GM18951 (cell line): Measurements from ENCODE around the gene RASAL1.

Experiments used
- POLR2A ChIP-seq: IDR thresholded peaks from 4 replicates; pipeline ENCODE4 v1.6.1; 2011; ENCODE audit warnings: mild to moderate bottlenecking; ENCODE audit not compliant: insufficient read length, insufficient read depth; ENCODE audit errors: extremely low read depth
- in situ Hi-C: fragments of 300-500 bp; cut with MboI; formaldehyde crosslinking; loops from one replicate; pipeline ENCODE4 v1.12.0; 2022; ENCODE audit warnings: low sequenced_read_pairs, mixed read lengths, inconsistent platforms; ENCODE audit not compliant: unreplicated experiment

RASAL1 gene

DNA sequence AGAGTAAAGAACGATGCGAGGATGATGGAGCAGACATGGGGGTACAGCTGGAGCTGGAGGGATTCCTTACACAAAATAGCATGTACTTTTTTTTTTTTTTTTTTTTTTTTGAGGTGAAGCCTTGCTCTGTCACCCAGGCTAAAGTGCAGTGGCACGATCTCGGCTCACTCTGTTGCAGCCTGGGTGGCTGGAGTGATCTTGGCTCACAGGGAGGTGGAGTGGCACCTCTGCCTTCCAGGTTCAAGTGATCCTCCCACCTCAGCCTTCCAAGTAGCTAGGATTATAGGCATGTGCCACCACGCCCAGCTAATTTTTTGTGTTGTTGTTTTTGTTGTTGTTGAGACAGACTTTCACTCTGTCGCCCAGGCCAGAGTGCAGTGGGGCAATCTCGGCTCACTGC, 5.1 kb upstream of the RASAL1 start:
- in situ Hi-C loops: no loop called here
- no peak for TF ChIP-seq POLR2A

DNA sequence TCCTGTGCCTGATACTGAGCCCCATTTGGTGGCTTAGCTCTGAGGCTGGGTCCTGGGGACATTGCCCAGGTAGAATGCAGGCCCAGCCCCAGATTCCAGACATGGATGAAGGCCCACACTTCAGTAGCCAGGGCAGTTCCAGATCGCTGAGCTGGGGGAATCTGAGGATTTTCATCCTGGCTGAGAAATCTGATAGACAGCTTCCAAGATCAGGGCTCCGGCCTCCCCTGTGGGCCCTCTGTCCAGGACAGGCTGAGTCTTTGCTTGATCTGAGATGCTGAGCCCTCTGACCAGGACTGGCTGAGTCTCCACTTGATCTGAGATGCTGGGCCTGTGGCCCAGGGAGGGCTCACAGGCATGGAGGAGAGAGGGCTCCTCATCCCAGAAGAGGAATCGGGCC, 3.3 kb upstream of the RASAL1 start:
- TF ChIP-seq POLR2A: no peak
- in situ Hi-C loops: no loop called here

DNA sequence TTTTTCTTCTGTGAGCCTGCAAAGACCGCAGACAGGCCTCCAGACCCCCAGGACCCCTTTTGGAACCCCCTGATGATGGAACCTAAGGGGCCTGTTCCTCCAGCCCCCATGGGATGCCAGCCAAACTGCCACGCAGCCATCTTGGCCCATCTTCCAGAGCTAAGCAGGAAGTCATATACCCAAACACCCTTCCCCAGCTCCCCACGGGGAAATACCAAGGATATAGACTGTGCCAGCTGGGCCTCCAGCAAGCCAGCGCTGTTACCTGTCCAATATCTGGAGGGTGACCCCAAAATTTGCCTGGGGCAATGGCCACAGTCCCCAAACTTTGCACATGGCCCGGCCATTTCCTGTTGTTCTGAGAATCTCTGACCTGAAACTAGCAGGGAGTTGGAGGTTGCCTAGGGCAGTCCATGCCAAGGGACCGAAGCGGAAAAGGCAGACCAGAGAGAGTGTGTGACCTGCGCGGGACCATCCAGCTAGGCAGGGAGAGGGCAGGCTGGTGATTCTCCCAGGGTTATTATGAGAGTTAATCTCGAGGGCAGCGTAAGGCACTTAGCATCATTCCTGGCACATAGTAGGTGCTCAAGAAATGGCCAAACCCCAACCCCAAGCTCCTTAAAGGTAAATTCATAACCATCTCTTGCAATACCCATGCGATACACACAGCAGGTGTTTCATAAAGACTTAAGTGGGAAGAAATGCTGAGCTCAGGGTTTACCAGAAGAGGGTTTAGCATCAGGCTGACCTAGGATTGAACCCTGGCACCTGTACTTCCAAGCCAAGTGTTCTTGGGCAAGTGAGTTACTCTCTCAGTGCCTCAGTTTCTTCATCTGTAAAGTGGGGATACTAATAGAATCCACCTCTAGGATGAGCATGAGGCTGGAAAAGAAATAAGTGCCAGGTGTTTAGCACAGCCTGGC, 2.6 kb upstream of the RASAL1 start:
- in situ Hi-C loops: no loop called here
- no peak for TF ChIP-seq POLR2A

DNA sequence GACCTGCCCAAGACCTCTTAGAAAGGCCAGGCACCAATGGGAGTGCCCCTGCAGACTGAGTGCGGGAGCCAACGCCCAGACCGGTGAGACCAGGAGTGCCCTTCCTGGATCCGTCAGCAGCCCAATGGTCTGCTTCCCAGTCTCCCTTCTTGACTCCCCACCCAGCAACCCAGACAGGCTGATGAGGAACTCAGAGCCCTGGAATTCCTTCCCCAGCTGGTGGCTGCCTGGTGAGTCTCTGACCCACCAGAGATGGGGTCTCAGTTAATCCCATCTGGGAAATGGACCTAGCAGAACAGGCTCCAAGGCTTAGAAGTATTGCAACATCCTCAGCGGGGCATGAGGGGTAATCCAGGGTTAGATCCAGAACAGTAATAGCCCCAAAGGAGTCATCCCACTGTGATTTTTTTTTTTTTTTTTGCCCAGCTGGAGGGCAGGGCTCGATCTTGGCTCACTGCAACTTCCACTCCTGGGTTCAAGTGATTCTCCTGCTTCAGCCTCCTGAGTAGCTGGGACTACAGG, 1.5 kb upstream of the RASAL1 start:
- in situ Hi-C loops: no loop called here
- TF ChIP-seq POLR2A: no peak

DNA sequence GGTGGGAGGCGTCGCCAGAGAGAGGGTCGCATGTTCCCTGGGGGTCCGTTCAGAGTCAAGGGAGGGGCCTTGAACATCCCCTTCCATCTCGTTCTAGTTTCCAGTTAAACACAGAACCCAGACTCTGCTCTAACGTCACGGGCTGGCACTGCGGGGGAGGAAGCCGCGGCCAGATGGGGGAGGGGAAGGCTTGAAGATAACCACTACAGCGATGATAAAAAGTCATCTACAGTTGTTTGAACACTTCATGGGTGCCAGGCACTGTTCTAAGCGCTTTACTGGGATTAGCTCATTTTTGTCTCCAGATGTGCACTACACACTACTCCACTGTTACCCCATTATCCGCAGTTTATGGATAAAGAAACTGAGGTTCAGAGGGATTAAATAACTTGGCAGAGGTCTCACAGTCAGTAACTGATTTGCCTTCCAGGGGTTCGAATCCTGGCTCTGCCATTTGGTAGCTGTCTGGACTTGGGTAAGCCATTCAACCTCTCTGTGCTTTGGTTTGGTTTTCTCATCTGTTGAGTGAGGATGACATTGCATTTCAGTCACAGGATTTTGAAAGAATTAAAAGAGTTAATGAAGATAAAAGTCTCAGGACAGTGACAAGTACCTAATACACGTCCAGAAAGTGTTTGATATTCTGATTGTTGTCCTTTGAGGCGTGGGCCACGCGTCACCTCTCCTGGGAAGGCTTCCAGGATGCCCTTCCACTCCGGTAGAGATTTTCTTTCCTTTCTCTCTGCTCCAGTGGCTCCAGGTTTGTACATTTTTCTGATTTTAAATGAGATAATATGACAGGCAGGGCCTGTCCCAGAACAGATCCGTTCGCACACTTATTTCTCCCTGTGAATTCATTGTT, 798 bp upstream of the RASAL1 start:
- in situ Hi-C loops: no loop called here
- no peak for TF ChIP-seq POLR2A

DNA sequence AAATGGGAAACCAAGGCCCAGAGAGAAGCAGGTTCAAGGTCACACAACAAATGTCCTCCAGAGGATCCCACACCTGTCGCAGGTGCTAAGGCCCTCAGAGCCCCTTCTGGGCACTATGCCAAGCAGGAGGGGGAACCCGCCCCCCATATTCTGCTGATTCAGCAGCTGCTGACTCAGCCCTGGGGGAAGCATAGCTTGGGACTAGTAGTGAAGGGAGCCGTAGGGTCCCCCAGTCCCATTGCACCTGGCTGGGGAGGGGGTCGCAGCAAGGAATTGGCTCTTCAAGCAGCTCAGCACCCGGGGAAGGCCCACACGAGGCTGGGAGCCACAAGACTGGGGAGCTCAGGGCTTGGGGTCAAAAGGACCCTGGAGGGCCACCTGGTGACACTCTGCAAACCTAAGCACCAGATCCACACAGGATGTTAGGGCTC, 1.0 kb downstream of the RASAL1 start:
- in situ Hi-C loops: no loop called here
- TF ChIP-seq POLR2A: no peak

DNA sequence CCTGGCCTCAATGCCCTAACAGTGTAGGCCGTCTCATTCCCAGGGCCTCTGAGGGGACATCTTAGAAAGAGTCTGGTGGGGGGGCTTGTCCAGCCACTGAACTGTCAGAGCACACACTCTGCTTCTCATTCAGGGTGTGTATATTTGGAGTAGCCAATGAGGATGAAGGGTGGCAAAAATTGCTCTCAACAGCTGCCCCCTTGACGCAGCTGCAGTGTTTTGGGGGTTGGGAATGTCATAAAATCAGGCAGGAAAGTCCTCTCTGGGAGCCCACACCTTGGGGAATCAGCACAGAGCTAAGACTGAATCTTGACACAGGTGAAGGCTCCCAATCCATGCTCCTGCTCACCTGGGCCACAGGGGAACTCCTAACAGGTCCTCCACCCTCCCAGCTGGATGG, 1.5 kb downstream of the RASAL1 start:
- TF ChIP-seq POLR2A: no peak
- in situ Hi-C loops: no loop called here

DNA sequence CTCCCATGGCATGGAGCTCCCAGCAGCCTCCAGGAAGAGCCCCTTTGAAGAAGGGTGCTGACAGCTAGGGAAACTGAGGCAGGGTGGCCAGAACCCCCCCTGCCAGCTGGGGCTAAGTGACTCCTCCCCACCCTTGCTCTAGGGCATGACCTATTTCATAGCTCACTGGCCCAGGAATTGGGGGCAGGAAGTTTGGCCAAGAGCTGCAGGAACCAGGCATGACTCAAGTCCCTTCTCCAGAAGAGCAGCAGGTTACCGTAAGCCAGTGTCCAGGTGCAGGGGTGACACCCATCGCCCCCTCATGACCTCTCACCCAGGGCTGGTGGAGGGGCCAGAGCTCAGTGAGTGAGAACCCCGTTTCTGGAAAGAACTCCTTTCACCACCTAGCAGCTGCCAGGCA, 1.9 kb downstream of the RASAL1 start:
- TF ChIP-seq POLR2A: no peak
- in situ Hi-C loops: no loop called here

DNA sequence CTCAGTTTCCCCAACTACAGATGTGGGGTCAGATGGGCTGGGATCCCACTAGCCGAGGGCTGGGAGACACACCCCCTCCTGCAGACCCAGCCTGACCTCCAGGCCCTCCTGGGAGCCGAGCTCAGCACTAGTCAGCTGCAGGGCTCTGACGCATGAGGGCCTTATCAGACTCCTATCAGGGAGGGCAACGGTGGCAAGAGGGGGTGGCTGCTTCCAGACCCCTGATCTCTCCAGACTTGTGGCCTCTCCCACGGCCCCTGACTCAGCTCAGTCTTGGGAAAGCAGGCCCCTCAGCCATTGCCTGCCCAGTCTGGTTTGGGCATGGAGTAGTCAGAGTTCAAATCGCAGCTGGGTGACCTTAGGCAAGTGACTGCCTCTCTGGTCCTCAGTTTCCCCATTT, 2.5 kb downstream of the RASAL1 start:
- in situ Hi-C loops: no loop called here
- no peak for TF ChIP-seq POLR2A

DNA sequence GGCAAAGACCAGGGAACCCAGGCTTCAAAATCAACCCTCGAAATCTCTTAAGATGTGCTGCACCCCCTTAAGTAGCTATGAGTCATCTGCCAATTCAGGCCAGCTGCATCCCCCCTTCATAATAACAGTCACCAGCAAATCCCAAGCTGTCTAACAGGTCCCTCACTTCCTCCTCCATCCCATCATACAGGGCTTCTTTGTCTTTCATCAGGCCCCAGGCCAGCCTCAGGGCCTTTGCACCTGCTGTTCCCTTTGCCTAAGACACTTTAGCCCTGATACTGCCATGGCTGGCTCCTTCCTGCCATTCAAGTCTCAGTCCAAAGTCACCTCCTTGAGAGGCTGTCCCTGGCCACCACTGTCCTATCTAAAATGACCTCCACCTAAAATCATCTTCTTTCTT, 4.0 kb downstream of the RASAL1 start:
- in situ Hi-C loops: no loop called here
- no peak for TF ChIP-seq POLR2A

DNA sequence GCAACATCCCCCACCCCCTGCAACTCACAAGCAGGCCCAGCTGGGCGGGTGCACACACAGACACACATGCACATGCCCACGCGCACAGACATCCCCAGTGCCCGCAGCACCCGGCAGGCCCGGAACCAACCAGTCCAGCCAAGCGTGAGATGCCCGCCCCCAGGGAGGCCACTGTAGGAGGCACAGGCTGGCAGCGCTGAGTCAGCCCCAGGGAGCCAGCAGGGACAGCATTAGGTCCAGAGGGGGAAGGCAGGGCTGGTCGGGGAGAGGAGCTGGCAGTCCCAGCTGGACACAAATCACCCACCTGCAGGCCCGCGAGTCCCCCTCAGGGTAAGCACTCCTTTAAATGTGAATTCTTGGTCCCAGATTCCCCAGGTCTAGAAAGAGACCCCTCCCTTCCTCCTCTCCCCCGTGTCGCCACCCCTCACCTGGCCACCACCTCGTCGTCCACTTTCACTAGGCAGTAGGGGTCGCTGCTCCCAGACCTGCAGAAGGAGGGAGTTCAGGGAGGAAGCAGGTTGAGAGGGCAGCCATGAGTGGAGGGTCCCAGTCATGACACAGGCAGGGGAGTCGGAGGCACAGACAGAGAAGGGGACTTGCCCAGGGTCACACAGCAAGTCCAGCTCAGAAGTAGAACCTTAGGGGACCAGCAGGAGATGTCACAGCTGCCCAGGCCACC, 5.0 kb downstream of the RASAL1 start:
- in situ Hi-C loops: no loop called here
- no peak for TF ChIP-seq POLR2A

DNA sequence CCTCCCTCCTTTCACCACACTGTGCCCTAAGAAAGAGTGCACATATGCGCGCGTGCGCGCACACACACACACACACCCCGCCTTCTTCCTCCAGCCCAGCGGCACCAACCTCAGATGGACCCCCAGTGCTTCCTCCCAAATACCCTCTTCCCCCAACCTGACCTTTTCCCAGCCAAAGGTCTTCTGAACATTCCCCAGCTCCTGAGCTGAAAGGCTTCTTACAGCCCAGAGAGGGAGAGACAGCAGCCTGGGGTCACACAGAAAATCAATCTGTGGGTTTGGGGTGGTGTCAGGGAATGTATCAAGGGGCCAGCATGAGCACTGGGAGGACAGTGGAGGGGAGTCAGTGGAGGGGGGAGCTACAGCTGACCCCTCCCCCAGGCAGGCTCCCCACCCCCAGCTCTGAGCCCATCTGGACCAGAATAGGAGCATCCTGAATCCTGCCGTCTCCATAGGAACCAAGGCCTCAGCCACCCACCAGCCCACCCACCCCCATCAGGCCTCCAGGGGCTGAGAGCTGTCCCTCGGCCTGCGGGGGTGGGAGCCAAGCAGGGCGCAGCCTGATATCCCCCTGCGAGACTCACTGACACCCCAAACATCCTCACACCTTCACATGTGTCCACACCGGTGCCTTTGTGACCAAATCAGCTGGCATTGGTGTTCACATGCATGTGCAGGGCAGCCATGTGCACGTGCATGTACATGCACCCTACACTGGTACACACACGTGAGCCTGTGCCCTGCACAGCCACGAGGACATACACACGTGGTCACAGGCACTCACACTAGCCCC, 5.7 kb downstream of the RASAL1 start:
- in situ Hi-C loops: no loop called here

DNA sequence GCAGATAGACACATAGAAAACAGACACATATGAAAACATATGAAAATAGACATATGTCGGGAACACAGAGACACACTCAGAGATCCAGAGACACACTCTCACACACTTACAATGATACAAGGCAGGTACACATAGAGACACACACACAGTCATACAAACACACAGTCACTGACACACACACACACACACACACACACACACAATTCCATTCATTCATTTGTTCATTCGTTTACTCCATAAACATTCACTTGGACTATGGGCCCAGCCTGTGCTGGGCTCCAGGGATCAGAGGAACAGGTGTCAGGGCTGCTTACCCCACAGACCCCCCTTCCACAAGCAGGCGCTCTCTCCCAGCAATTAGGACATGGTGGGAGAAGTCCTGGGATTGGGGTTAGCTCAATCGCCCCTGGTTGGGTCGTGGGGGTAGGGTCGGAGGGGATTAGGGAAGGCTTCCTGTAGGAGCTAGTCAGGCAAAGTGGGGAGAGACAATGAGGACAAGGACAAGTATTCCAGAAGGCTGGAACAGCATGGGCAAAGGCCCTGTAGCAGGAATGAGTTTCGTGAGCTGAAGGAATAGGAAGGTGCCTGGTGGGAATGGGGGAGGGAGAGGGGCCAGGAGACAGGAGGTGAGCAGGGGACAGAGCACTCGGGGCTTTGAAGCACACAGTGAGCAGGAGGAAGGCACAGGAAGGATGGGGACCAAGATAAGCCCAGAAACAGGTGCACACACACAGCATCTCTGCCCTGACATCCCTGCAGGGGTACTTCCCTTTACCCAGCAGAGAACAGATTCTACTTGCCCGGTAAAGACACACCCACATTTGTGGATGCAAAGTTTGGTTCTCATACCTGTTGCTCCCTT, 6.5 kb downstream of the RASAL1 start:
- TF ChIP-seq POLR2A: no peak
- in situ Hi-C loops: no loop called here

More for the DNA sequence above, 5.7 kb downstream of the RASAL1 start:
- TF ChIP-seq POLR2A: no peak
